GM19239 (cell line): ENCODE data around the gene AMBRA1.
A peak's percentile ranks its signal among the peaks of the same experiment; 100 is the strongest.

Source experiments
- DNase-seq: peaks from one replicate; pipeline ENCODE4 v3.0.0; 2011; ENCODE audit warnings: low spot score; ENCODE audit not compliant: insufficient read length
- FAIRE-seq: peaks from 2 replicates; lab custom pipeline; 2011; peaks lifted over from hg19 to GRCh38; lab: Jason Lieb, UNC

The AMBRA1 gene

GRCh38 chr11:46537537-46538295 is 56.1 kb downstream of the AMBRA1 start:
- FAIRE-seq (peak; percentile 64), DNase-seq (peak; percentile 74)

- no peak for DNase-seq
- no peak for FAIRE-seq
Observed at GRCh38 chr11:46537121-46537520, 56.7 kb downstream of the AMBRA1 start.

- FAIRE-seq (no peak), DNase-seq (no peak)
Observed at GRCh38 chr11:46535688-46536087, 58.1 kb downstream of the AMBRA1 start.

GRCh38 chr11:46534711-46535110 is 59.1 kb downstream of the AMBRA1 start:
- FAIRE-seq (no peak), DNase-seq (no peak)

GRCh38 chr11:46533396-46534100 is 60.3 kb downstream of the AMBRA1 start:
- FAIRE-seq (no peak), DNase-seq (no peak)

GRCh38 chr11:46529928-46530574 is 63.8 kb downstream of the AMBRA1 start:
- DNase-seq (no peak), FAIRE-seq (no peak)

GRCh38 chr11:46529095-46529905 is 64.5 kb downstream of the AMBRA1 start:
- DNase-seq (peak; percentile 74), FAIRE-seq (peak; percentile 81)

- FAIRE-seq: no peak
- DNase-seq: no peak
Observed at GRCh38 chr11:46528445-46529094, 65.3 kb downstream of the AMBRA1 start.

- FAIRE-seq (no peak), DNase-seq (no peak)
Observed at GRCh38 chr11:46527591-46528130, 66.2 kb downstream of the AMBRA1 start.

GRCh38 chr11:46526216-46527215 is 67.3 kb downstream of the AMBRA1 start:
- FAIRE-seq (no peak), DNase-seq (no peak)

GRCh38 chr11:46524201-46524770 is 69.5 kb downstream of the AMBRA1 start:
- no peak for DNase-seq
- FAIRE-seq: no peak

GRCh38 chr11:46523290-46523689 is 70.5 kb downstream of the AMBRA1 start:
- DNase-seq (no peak), FAIRE-seq (no peak)

- DNase-seq (no peak), FAIRE-seq (no peak)
Observed at GRCh38 chr11:46522682-46523281, 71.0 kb downstream of the AMBRA1 start.

- FAIRE-seq (no peak), DNase-seq (no peak)
Observed at GRCh38 chr11:46521961-46522681, 71.7 kb downstream of the AMBRA1 start.

GRCh38 chr11:46520971-46521745 is 72.7 kb downstream of the AMBRA1 start:
- FAIRE-seq: no peak
- no peak for DNase-seq

GRCh38 chr11:46519351-46519750 is 74.5 kb downstream of the AMBRA1 start:
- DNase-seq: no peak
- FAIRE-seq: no peak
